Pancreas (tissue), 10 donors: ENCODE measurements around the gene S100A6. TPM values are rescaled to one million over a fixed set of nuclear protein-coding genes. Genes with fewer than 3 reads are reported as not detected.
"Not testable (repeated sequence)": the region's sequence is repeated elsewhere in the genome, so short reads cannot be mapped to it uniquely, and the experiment has no call there.

Experiments
- ATAC-seq, 4 donors: fragments of 200-7000 bp; cut with Tn5 transposase; one replicate each; pipeline versions ENCODE4 v1.8.0 to v1.9.1; 2020; ENCODE audit warnings: mild to moderate bottlenecking in 4 of 4, moderate library complexity in 4 of 4
- DNase-seq, 6 donors: peaks; one replicate each; pipeline ENCODE4 v3.0.0-alpha.2; 2020
- FAIRE-seq: peaks from 2 replicates; lab custom pipeline; 2012; peaks lifted over from hg19 to GRCh38; lab: Jason Lieb, UNC
- H3K27ac ChIP-seq, 4 donors: fragments of 200-600 bp; sonication (generic); 1 replicate in 3 of 4; 2 replicates in 1 of 4; pipeline versions ENCODE4 v1.5.0 to v1.8.0; 2020
- H3K27me3 ChIP-seq, 4 donors: fragments of 200-600 bp; one replicate each; pipeline ENCODE4 v1.8.0; 2021
- H3K36me3 ChIP-seq, 3 donors: fragments of 200-600 bp; sonication (generic) in 1 of 3; one replicate each; pipeline versions ENCODE4 v1.5.0 to v1.8.0; 2020 to 2021
- H3K4me1 ChIP-seq, 3 donors: fragments of 200-600 bp; one replicate each; pipeline ENCODE4 v1.8.0; 2021
- H3K4me3 ChIP-seq, 4 donors: fragments of 200-600 bp; sonication (generic) in 2 of 4; one replicate each; pipeline versions ENCODE4 v1.5.0 to v1.8.0; 2020 to 2021
- H3K9me3 ChIP-seq, 4 donors: fragments of 200-600 bp; one replicate each; pipeline ENCODE4 v1.8.0; 2021
- WGBS, 2 donors: extraction: QIAGEN DNeasy Blood & Tissue Kit; methylation state at CpG; one replicate each; pipeline ENCODE4 v1.1.7; 2013; 5-methylcytosine and 5-hydroxymethylcytosine counted together
- intact Hi-C, 3 donors: fragments of 100-400 bp; cut with DNase I; formaldehyde crosslinking; loops; one replicate each; pipeline versions ENCODE4 v1.11.1 to v1.14.2; 2022
- polyA plus RNA-seq, 2 donors: library from polyadenylated mRNA; stranded (reverse); fragments of 200-250 nt; gene quantifications; one replicate each; pipeline ENCODE4 v1.2.3, GENCODE V29; 2013
- total RNA-seq, 6 donors: library from RNA; stranded (reverse); fragmentation: NEBNext Ultra II Directional in 4 of 6; extraction: Animal tissue kit (Norgen Biotek cat#: 25700) in 4 of 6; gene quantifications; one replicate each; pipeline versions ENCODE4 v1.2.1 to v1.2.4, GENCODE V29; 2021 to 2023
- TF ChIP-seq, protein P1 (sequence below), 4 donors: fragments of 200-600 bp; sonication (generic) in 3 of 4; IDR thresholded peaks; one replicate each; pipeline versions ENCODE4 v1.5.0 to v1.8.0; 2021; ENCODE audit warnings: antibody characterized with exemption in 4 of 4
- donor health status: healthy with polysubstance abuse.
- donor health status: DM: no; HTN: no; CAD: no; lungs with moderate emphysema.
- donor health status: DM: no; HTN: no; CAD: no.
- donor health status: control.
- donor health status: control.
- donor health status: Bipolar disorder and iron deficiency.
- donor health status: DM: yes; HTN: yes; CAD: no.
- donor health status: DM: no; HTN: no; CAD: no.
- donor health status: DM: no; HTN: no; CAD: no.
- donor health status: DM: yes; HTN: yes; CAD: no.

Gene S100A6
- total and polyA plus RNA-seq, 8 donors, result 21.4 to 495 (median 105) TPM

DNA sequence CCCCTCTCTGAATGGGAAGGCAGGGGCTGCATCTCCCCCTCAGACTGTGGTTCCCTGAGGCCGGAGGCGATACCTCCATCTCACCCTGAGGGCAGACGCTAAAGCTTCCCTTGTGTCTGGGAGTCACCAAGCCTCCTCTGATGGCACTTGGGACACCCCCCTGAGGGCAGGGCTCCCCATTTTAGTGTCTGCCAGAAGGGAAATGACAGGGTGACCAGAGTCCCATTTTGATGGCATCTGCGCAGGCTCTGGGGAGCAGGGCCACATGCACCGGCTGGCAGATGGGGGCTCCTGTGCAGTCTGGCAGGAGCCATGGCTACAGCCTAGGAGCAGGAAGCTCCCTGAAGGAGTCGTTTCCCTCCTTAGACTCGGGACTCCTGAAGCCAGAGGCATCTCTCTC is 28.2 kb upstream of the S100A6 start:
- no peak overlapping the region for H3K4me3 ChIP-seq
- FAIRE-seq, result no peak

DNA sequence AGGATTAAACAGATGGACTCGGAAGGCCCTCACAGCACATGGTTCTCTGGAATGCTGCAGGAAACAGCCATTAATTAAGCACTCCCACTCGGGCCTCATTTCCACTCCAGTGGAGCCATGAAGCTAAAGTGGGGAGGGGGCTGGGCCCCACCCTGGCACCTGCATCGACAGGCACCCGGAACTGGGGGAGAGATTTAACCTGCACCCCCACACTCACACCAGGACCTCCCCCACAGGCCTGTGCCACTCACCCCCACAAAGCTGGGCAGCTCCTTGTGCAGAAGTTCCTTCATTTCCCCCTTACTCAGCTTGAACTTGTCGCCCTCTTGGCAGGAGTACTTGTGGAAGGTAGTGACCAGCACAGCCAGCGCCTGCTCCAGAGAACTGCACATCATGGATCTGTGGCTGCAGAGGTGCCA is 27.7 kb upstream of the S100A6 start:
- 77 to 79% methylated on average over 6 of the region's 6 CpGs for WGBS, 2 donors
- DNase-seq (no peak), FAIRE-seq (no peak), ATAC-seq (no peak)
- Histone ChIP-seq H3K4me1 (peaks cover 0 to 20% (median 0%) of the 10 kb centered on the region in 3 donors), H3K36me3 (no peaks in the 10 kb centered on the region), H3K27ac (no peak overlapping the region), H3K4me3 (no peak overlapping the region), H3K9me3 (no peaks in the 10 kb centered on the region), H3K27me3 (no peaks in the 10 kb centered on the region)
- intact Hi-C loops, result loop anchor here in 1 of 3 donors (5.0 kb wide), 1 partner anchor 51 kb away; no protein-coding TSS in a partner anchor
- TF ChIP-seq, protein P1, sequence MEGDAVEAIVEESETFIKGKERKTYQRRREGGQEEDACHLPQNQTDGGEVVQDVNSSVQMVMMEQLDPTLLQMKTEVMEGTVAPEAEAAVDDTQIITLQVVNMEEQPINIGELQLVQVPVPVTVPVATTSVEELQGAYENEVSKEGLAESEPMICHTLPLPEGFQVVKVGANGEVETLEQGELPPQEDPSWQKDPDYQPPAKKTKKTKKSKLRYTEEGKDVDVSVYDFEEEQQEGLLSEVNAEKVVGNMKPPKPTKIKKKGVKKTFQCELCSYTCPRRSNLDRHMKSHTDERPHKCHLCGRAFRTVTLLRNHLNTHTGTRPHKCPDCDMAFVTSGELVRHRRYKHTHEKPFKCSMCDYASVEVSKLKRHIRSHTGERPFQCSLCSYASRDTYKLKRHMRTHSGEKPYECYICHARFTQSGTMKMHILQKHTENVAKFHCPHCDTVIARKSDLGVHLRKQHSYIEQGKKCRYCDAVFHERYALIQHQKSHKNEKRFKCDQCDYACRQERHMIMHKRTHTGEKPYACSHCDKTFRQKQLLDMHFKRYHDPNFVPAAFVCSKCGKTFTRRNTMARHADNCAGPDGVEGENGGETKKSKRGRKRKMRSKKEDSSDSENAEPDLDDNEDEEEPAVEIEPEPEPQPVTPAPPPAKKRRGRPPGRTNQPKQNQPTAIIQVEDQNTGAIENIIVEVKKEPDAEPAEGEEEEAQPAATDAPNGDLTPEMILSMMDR (IDR thresholded peaks at IDR 0.05), result no peak

More for the DNA sequence above, 28.2 kb upstream of the S100A6 start:
- Histone ChIP-seq H3K27ac (no peak overlapping the region), H3K27me3 (no peaks in the 10 kb centered on the region), H3K4me1 (peaks cover 0 to 24% (median 0%) of the 10 kb centered on the region in 3 donors), H3K36me3 (no peaks in the 10 kb centered on the region), H3K9me3 (no peaks in the 10 kb centered on the region)
- DNase-seq (no peak), ATAC-seq (no peak)
- TF ChIP-seq, protein P1 (IDR thresholded peaks at IDR 0.05), result no peak
- intact Hi-C loops, result loop anchor here in 1 of 3 donors (5.0 kb wide), 1 partner anchor 52 kb away; no protein-coding TSS in a partner anchor
- WGBS, 2 donors, result 91% methylated on average over 7 of the region's 7 CpGs

DNA sequence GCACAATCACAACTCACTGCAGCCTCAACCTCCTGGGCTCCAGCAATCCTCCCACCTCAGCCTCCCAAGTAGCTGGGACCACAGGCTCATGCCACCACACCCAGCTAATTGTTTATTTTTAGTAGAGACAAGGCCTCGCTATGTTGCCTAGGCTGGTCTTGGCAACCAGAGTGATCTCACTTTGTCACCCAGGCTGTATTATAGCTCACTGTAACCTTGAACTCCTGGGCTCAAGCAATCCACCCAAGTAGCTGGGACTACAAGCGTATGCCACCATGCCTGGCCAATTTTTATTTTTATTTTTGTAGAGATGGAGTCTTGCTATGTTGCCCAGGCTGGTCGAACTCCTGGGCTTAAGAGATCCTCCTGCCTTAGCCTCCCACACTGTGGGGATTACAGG is 26.2 kb upstream of the S100A6 start:
- H3K9me3 ChIP-seq, DNase-seq, H3K27ac ChIP-seq, H3K4me3 ChIP-seq, FAIRE-seq, ATAC-seq, H3K27me3 ChIP-seq, H3K36me3 ChIP-seq: not testable (repeated sequence)
- H3K4me1 ChIP-seq, result peaks cover 0 to 14% (median 0%) of the 10 kb centered on the region in 3 donors
- intact Hi-C loops, result loop anchor here in 1 of 3 donors (5.0 kb wide), 1 partner anchor 50 kb away; no protein-coding TSS in a partner anchor
- 79% methylated on average over 3 of the region's 3 CpGs for WGBS, 2 donors

DNA sequence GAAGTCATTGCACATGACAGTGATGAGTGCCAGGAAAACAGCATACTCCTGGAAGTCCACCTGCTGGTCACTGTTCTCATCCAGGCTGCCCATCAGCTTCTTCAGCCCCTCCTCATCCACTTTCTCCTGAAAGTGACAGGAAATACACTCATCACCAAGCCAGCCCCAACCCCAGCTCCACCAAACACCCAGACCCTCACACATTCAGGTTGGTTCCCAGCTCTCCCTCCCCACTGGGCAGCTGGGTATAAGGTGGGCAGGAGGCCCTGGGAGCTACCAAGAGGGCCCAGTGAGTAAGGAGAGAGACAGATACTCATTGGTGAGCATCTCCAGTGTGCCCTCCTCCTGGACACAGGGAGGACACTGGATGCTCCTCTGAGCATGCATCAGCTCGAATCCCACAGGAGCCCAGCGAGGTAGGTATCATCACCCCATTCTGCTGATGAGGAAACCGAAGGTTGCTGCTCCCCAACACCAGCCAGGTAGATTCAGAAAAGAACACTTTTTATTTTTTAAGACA is 25.7 kb upstream of the S100A6 start:
- no peak for FAIRE-seq
- TF ChIP-seq, protein P1 (IDR thresholded peaks at IDR 0.05), result no peak
- no peaks in the 10 kb centered on the region for H3K27me3 ChIP-seq
- no peak overlapping the region for H3K4me3 ChIP-seq
- no peak for ATAC-seq
- 86 to 93% methylated on average over 3 of the region's 3 CpGs for WGBS, 2 donors
- peaks cover 0 to 10% (median 0%) of the 10 kb centered on the region in 3 donors for H3K4me1 ChIP-seq
- no peaks in the 10 kb centered on the region for H3K9me3 ChIP-seq
- H3K27ac ChIP-seq, result no peak overlapping the region
- DNase-seq, result no peak
- intact Hi-C loops, result loop anchor here in 1 of 3 donors (5.0 kb wide), 1 partner anchor 49 kb away; no protein-coding TSS in a partner anchor
- no peaks in the 10 kb centered on the region for H3K36me3 ChIP-seq

DNA sequence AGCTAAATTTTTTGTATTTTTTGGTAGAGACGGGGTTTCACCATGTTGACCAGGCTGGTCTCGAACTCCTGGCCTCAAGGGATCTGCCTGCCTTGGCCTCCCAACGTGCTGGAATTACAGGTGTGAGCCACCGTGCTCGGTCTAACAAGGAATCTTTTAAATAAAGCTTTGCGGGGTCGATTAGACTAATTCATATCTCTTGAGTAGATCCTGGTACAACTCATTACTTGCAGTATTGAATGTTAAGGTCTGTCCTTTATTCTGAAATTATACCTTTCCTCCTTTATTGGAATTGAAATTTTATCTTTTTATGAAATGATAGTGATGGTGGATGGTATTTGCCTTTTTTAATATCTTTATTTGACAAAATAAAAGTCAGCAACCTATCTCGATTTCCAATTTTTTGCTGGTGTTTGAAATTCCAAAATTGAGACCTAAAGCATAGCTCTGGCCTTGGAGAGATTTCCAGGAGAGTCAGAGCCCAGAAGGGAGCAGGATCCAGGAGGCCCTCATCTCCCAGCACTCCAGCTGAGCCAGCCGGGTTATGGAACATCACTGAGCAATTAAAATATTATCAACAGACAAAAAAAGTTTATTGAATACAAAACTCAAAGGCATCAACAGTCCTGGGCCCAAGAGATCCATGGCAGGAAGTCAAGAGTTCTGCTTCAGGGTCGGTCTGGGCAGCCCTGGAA is 25.1 kb upstream of the S100A6 start:
- Histone ChIP-seq H3K36me3 (no peaks in the 10 kb centered on the region), H3K27me3 (no peaks in the 10 kb centered on the region), H3K4me1 (peaks cover 0 to 5% (median 0%) of the 10 kb centered on the region in 3 donors), H3K27ac (no peak overlapping the region), H3K4me3 (no peak overlapping the region), H3K9me3 (no peaks in the 10 kb centered on the region)
- 76 to 83% methylated on average over 10 of the region's 10 CpGs for WGBS, 2 donors
- intact Hi-C loops, result loop anchor here in 1 of 3 donors (5.0 kb wide), 1 partner anchor 49 kb away; no protein-coding TSS in a partner anchor
- no peak for FAIRE-seq
- TF ChIP-seq, protein P1 (IDR thresholded peaks at IDR 0.05), result no peak
- DNase-seq, result no peak
- no peak for ATAC-seq
